PC-3 (cell line): ENCODE data around the gene GPR37L1.

Experiments
- EZH2 ChIP-seq: fragments of 300-600 bp; sonication (generic); IDR thresholded peaks from one replicate; pipeline ENCODE4 v1.6.1; 2017; ENCODE audit warnings: antibody characterized with exemption, mild to moderate bottlenecking, low read length; ENCODE audit not compliant: unreplicated experiment
- TF ChIP-seq, protein P1 (sequence below): fragments of 300-600 bp; sonication (generic); conservative IDR thresholded peaks from 2 replicates; pipeline ENCODE4 v1.5.1; 2017; ENCODE audit warnings: antibody characterized with exemption, low read depth, mild to moderate bottlenecking, low read length

- TF ChIP-seq, protein P1, sequence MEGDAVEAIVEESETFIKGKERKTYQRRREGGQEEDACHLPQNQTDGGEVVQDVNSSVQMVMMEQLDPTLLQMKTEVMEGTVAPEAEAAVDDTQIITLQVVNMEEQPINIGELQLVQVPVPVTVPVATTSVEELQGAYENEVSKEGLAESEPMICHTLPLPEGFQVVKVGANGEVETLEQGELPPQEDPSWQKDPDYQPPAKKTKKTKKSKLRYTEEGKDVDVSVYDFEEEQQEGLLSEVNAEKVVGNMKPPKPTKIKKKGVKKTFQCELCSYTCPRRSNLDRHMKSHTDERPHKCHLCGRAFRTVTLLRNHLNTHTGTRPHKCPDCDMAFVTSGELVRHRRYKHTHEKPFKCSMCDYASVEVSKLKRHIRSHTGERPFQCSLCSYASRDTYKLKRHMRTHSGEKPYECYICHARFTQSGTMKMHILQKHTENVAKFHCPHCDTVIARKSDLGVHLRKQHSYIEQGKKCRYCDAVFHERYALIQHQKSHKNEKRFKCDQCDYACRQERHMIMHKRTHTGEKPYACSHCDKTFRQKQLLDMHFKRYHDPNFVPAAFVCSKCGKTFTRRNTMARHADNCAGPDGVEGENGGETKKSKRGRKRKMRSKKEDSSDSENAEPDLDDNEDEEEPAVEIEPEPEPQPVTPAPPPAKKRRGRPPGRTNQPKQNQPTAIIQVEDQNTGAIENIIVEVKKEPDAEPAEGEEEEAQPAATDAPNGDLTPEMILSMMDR = no peak
- no peak for TF ChIP-seq EZH2
Measured at GRCh38 chr1:202112859-202113689, 9.6 kb upstream of the GPR37L1 start.
